Stimulated activated CD8-positive, alpha-beta memory T cell treated with anti-CD3 and anti-CD28 coated beads, Interleukin-4, amount 100 ng/mL, for 1 hour (primary cell): ENCODE results near the gene CLPTM1.
"Not testable (repeated sequence)": the region's sequence is repeated elsewhere in the genome, so short reads cannot be mapped to it uniquely, and the experiment has no call there.

Source experiments
- DNase-seq, 2 donors: peaks; one replicate each; pipeline ENCODE4 v3.0.0-alpha.2; 2020; ENCODE audit warnings: low read depth in 2 of 2, low spot score in 1 of 2

CLPTM1 gene

DNA sequence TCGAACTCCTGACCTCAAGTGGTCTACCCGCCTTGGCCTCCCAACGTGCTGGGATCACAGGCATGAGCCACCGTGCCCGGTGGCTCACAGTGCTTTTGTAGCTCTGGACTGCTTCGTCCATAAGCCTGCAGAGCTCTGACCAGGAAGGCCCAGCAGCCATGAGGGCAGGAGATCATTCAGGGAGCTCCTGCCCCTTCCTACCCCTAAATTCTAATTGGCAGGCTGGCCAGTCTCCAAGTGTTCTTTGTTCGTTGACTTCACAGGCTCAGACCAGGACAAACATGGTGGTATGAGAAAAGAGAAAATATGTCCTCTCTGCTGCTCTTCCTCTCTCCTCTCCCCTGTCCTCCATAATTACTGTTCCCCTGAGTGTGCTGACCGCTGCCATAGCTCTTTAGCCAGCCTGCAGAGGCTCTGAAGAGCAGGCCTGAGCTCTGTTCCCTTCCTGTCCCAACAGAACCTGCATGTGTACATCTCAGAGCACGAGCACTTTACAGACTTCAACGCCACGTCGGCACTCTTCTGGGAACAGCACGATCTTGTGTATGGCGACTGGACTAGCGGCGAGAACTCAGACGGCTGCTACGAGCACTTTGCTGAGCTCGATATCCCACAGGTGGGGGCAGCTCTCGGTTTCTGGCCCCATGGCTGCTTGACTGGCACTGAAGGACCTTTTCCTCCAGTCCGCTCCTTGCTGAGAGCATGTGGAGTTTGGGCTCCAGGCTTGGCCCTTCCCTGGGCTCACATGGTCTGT lies 19.0 kb downstream of the CLPTM1 start:
- no peak for DNase-seq

DNA sequence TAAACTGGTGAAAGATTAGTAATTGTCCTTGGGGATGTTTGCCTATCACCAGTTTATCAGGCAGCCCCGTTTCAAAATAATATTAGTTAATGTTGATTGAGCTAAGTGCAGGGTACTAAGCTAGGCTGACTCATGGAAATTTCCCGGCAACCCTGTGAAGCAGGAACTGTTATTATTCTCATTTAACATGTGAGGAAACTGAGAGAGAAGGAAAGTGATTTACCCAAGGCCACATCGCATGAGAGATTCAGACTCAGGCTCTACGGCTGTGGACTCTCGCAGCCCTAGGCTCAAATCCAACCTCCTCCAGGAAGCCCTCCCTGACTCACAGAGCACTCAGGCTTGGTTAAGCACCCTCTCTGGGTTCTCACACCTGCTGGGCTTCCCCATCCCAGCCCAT lies 19.7 kb downstream of the CLPTM1 start:
- no peak for DNase-seq

GRCh38 chr19:44975444-44975843 lies 20.3 kb downstream of the CLPTM1 start:
- no peak for DNase-seq

- no peak for DNase-seq
These were observed 28.8 kb downstream of the CLPTM1 start for GRCh38 chr19:44984005-44984404.

GRCh38 chr19:44985445-44985844 lies 30.3 kb downstream of the CLPTM1 start:
- DNase-seq: no peak

DNA sequence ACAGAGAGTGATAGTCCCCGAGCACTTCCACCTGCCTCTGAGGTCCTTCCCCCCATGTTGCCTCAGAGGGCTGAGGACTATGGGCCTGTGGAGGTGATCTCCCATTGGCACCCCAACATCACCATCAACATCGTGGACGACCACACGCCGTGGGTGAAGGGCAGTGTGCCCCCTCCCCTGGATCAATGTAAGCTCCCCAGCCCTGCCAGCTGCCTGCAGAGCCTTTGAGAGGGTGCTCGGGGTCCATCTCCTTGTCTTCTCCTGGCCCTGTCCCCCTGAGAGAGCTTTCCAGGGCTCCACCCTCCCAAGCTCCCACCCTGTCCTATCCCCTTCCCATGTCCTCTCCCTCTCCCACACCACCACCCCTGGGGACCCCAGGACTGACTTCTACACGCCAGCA lies 31.2 kb downstream of the CLPTM1 start:
- DNase-seq: no peak

DNA sequence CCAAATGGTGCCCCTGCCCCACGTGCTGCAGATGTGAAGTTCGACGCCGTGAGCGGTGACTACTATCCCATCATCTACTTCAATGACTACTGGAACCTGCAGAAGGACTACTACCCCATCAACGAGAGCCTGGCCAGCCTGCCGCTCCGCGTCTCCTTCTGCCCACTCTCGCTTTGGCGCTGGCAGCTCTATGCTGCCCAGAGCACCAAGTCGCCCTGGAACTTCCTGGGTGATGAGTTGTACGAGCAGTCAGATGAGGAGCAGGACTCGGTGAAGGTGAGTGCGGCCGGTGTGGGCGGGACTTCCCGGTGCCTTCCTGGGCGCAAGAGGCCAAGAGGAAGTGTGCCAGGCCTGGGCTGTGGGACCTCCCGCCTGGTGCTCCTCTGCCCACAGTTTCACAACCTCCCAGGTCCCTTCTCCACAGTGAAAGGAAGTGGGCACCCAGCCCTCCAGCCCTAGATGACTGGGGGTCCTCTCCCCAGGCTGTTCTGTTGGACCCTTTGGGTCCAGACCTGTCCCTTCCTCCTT lies 32.0 kb downstream of the CLPTM1 start:
- no peak for DNase-seq

GRCh38 chr19:44988273-44988672 lies 33.1 kb downstream of the CLPTM1 start:
- no peak for DNase-seq

DNA sequence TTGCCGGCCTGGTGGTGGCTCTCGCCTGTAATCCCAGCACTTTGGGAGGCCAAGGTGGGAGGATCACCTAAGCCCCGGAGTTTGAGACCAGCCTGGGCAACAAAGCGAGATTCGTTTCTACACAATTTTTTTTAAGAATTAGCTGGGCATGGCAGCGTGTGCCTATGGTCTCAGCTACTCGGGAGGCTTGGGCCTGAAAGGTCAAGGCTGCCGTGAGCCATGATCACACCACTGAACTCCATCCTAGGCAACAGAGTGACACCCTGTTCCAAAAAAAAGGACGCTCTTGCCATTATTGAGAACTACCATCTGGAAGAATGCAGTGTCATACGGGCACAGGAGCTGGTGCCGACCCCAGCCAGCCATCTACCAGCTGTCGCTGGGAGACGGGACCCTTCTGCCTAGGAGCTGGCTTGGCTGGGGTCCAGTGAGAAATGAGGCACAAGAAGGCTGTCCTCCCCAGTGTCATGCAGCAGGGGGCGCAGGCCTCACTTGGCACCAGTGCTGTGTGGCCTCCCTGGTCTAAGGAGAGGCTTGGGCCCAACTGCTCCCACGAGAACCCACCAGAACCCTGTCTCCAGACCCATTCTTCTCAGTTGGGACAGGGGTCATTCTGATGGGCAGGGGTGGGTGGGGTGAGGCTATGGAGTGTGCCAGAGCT lies 33.8 kb downstream of the CLPTM1 start:
- peak; percentile 21 to 25 for DNase-seq

DNA sequence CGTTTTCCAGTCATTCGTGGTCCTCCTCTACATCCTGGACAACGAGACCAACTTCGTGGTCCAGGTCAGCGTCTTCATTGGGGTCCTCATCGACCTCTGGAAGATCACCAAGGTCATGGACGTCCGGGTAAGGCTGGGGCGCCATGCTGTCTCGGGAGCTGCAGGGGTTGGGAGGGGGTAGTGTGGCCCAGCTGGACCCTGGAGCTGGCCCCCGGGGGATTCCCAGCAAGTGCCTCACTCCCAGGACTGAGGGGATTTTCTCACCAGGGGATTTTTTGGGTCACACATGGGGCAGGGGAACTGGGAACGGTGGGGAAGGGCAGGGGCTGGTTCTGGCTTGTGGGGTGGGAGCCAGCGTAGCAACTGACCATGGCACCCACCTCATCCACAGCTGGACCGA lies 35.3 kb downstream of the CLPTM1 start:
- DNase-seq: no peak

DNA sequence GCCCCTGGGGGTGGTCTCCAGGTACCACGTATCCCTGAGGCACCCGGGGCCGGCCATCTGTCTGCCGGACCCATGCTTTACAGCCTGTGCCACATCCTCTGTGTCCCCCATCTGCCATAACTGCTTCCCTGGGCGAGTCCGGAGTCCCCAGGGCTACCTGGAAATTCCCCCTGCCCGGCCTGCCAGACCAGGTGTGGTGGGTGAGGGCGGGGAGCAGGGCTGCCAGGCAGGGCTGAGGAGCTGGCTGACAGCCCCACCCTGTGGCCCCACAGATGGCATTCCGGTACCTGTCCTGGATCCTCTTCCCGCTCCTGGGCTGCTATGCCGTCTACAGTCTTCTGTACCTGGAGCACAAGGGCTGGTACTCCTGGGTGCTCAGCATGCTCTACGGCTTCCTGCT lies 35.8 kb downstream of the CLPTM1 start:
- DNase-seq: no peak

DNA sequence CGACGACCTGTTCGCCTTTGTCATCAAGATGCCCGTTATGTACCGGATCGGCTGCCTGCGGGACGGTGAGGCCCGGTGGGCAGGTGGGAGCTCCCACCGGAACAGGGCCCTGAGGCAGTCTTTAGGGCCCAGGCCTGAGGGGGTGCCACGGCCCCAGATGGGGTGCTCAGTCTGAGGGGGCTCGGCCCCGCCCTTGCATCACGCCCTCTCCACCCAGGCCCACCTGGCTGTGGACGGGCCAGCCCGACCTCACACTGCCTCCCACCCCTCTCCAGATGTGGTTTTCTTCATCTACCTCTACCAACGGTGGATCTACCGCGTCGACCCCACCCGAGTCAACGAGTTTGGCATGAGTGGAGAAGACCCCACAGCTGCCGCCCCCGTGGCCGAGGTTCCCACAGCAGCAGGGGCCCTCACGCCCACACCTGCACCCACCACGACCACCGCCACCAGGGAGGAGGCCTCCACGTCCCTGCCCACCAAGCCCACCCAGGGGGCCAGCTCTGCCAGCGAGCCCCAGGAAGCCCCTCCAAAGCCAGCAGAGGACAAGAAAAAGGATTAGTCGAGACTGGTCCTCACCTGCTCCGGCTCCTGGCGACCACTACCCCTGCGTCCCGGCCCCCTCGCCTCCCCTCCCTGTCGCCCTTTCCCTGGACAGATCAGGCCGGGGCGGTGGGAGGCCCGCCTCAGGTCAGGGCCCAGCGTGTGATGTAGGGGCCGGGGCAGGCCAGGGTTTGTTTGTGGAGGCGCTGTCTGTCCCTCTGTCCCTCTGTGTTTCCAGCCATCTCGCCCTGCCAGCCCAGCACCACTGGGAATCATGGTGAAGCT lies 37.4 kb downstream of the CLPTM1 start:
- DNase-seq: no peak

DNA sequence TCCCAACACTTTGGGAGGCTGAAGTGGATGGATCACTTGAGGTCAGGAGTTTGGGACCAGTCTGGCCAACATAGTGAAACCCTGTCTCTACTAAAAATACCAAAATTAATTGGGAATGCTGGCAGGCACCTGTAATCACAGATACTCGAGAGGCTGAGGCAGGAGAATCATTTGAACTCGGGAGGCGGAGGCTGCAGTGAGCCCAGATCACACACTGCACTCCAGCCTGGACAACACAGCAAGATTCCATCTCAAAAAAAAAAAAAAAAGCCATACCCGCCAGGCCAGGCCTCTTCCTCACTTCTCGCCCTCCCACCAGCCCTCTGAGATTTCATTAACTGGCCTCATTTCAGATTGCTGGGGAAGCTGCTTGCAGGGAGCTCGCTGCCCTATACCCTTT lies 38.3 kb downstream of the CLPTM1 start:
- no peak for DNase-seq

DNA sequence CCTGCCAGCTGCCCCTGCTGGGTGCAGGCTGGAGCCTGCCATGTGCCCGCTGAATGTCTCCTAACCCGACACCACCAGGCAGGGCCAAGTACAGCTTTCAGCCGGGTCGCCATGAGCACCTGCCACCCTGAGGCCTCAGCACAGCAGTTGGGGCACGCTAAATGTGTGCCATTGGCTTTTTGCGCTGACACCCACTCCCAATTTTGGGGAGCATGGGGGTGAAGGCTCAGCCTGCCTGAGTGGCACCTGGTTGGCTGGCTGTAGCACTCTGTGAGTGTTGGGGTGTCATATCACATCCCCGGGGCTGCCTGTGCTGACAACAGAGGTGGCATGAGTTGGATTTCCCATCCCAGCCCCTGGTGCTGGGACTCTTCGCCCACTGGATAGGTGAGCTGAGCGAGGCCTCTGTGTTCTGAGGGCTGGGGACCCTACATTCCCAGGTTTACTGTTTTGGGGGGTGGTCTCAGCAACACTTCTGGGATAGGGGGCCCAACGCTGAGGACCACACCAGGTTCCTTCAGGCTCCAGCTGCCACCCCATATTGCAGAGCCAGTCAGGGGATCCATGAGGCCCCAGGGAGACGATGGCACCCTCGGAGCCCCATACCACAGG lies 38.9 kb downstream of the CLPTM1 start:
- DNase-seq: no peak

DNA sequence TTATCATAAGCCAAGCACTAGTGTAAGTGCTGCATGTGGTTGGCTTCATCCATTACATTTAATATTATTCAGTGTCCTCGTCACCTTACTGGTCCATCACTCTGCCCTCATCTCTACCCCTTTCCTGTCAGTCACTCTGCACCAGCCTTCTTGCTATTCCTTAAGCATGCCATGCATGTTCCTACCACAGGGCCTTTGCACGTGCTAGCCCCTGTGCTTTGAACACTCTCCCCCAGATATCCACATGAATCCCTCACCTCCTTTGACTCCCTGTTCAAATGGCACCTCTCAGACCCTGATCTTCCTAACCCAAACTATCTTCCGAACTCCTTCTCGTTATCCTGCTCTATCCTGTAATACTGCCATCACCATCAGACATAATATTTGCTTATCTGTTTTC lies 42.8 kb downstream of the CLPTM1 start:
- DNase-seq: no peak

DNA sequence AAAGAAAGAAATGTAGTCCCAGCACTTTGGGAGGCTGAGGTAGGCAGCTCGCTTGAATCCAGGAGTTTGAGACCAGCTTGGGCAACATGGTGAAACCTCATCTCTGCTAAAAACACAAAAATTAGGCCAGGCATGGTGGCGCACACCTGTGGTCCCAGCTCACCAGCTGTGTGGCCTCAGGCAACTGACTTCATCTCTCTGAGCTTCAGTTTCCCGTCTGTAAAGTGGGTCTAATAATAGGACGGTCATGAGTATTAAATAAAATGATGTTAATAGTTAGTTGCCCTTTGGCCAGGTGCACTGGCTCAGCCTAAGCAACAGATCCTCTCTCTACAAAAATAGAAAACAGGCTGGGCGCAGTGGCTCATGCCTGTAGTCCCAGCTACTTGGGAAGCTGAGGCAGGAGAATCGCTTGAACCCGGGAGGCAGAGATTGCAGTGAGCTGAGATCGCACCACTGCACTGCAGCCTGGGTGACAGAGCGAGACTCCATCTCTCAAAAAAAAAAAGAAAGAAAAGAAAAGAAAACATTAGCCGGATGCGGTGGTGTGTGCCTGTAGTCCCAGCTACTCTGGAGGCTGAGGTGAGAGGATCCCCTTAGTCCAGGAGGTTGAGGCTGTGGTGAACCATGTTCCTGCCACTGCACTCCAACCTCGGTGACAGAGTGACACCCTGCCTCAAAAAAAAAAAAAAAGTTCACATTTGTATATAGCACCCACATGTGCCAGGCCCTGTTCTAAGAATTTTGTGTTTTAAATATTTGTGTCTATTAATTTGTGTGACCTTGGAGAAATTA lies 44.1 kb downstream of the CLPTM1 start:
- not testable (repeated sequence) for DNase-seq

- not testable (repeated sequence) for DNase-seq
These were observed 45.5 kb downstream of the CLPTM1 start for GRCh38 chr19:45000665-45001064.

DNA sequence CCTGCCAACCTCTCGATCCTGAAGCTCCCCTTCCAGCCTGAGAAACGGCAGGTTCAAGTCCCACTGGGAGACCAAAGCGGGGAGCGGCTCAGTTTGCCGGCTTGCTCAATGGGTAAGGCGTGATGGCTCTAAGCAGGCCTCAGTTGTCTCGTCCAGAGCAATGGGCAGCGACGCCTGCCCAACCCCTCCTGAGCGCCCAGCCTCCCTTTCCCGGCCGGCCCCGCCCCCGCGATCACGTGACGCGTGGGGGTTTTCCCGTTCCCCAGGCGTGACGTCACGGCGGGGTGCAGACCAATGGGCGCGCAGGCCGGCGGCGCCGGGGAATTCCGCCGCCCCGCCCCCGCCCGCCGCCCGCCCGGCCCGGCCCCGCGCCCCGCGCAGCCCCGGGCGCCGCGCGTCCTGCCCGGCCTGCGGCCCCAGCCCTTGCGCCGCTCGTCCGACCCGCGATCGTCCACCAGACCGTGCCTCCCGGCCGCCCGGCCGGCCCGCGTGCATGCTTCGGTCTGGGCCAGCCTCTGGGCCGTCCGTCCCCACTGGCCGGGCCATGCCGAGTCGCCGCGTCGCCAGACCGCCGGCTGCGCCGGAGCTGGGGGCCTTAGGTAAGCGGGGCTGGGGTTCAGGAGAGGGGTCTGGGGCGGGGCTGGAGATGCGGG lies 46.0 kb downstream of the CLPTM1 start, which contains the start of gene RELB:
RELB (plus strand) TSS at position 378 of the 653 bp plus-strand sequence; CDS start at position 494, 116 bp downstream.
- DNase-seq: peak; percentile 94

- no peak for DNase-seq
These were observed 48.3 kb downstream of the CLPTM1 start for GRCh38 chr19:45003485-45003884.

GRCh38 chr19:45005787-45006186 lies 50.6 kb downstream of the CLPTM1 start:
- DNase-seq: no peak
